Kidney epithelial cell (primary cell): ENCODE results near the gene CEP68. TPM values are rescaled to one million over a fixed set of nuclear protein-coding genes. Genes with fewer than 3 reads are reported as not detected.
"Not testable (repeated sequence)": the region's sequence is repeated elsewhere in the genome, so short reads cannot be mapped to it uniquely, and the experiment has no call there.

Experiments
- DNase-seq: peaks from one replicate; pipeline ENCODE4 v3.0.0-alpha.2; 2010; ENCODE audit warnings: low read depth
- H3K27me3 ChIP-seq: 2 replicates; pipeline ENCODE4 v1.6.0; 2011; ENCODE audit warnings: low read length; ENCODE audit not compliant: control insufficient read depth, insufficient read depth
- H3K36me3 ChIP-seq: 2 replicates; pipeline ENCODE4 v1.5.1; 2011; ENCODE audit warnings: low read length; ENCODE audit not compliant: control insufficient read depth, insufficient read depth
- H3K4me3 ChIP-seq: 2 replicates; pipeline ENCODE4 v1.5.1; 2011; ENCODE audit warnings: low read depth, mild to moderate bottlenecking, control low read depth, low read length
- total RNA-seq: library from RNA; depleted of rRNA; stranded (reverse); fragments of >200 nt; gene quantifications from 2 replicates; pipeline ENCODE4 v1.2.3, GENCODE V29; 2015
- TF ChIP-seq, protein P1 (sequence below): IDR thresholded peaks from 2 replicates; pipeline ENCODE4 v1.5.1; 2011; ENCODE audit warnings: mild to moderate bottlenecking, moderate library complexity, low read length, control low read depth, inconsistent platforms; ENCODE audit not compliant: insufficient read depth, poor library complexity, severe bottlenecking

CEP68 gene
- total RNA-seq, 1 donor from 2014 or later, result 5.2 TPM

GRCh38 chr2:65129826-65130663 lies 73.8 kb downstream of the CEP68 start, which contains the start of gene RAB1A:
Gene RAB1A (minus strand): TSS chr2:65130106. CDS start chr2:65129915, 191 bp downstream.
- TF ChIP-seq, protein P1, sequence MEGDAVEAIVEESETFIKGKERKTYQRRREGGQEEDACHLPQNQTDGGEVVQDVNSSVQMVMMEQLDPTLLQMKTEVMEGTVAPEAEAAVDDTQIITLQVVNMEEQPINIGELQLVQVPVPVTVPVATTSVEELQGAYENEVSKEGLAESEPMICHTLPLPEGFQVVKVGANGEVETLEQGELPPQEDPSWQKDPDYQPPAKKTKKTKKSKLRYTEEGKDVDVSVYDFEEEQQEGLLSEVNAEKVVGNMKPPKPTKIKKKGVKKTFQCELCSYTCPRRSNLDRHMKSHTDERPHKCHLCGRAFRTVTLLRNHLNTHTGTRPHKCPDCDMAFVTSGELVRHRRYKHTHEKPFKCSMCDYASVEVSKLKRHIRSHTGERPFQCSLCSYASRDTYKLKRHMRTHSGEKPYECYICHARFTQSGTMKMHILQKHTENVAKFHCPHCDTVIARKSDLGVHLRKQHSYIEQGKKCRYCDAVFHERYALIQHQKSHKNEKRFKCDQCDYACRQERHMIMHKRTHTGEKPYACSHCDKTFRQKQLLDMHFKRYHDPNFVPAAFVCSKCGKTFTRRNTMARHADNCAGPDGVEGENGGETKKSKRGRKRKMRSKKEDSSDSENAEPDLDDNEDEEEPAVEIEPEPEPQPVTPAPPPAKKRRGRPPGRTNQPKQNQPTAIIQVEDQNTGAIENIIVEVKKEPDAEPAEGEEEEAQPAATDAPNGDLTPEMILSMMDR, result peak; percentile 62
- Histone ChIP-seq H3K4me3 (peak within 1 kb of the TSS; percentile 95), H3K36me3 (no peaks in the 10 kb centered on the region), H3K27me3 (no peaks in the 10 kb centered on the region)
- DNase-seq, result peak; percentile 97

- no peak for DNase-seq
- H3K36me3 ChIP-seq, result no peaks in the 10 kb centered on the region
- TF ChIP-seq, protein P1, result no peak
- peak overlapping the region; percentile 95 for H3K4me3 ChIP-seq
- no peaks in the 10 kb centered on the region for H3K27me3 ChIP-seq
Measured at GRCh38 chr2:65130664-65131175, 74.5 kb downstream of the CEP68 start.

GRCh38 chr2:65132930-65133329 lies 76.7 kb downstream of the CEP68 start:
- not testable (repeated sequence) for H3K27me3 ChIP-seq, DNase-seq, H3K4me3 ChIP-seq, H3K36me3 ChIP-seq

DNA sequence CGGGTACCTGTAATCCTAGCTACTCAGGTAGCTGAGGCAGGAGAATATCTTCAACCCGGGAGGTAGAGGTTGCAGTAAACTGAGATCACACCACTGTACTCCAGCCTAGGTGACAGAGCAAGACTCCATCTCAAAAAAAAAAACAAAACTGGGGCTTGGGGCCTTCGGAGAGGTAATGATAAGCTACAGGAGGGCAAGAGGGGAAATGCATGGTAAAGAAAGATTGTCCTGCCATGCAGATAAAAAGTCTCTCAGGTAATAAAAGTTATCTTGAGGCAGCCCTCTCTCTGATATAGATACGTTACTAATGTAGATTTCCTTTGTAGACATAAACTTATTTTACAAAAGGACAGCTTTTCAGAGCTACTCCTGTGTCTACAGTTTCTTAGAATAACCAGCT lies 77.4 kb downstream of the CEP68 start:
- no peak overlapping the region for H3K4me3 ChIP-seq
- H3K36me3 ChIP-seq, result no peaks in the 10 kb centered on the region
- TF ChIP-seq, protein P1, result no peak
- no peak for DNase-seq
- no peaks in the 10 kb centered on the region for H3K27me3 ChIP-seq

DNA sequence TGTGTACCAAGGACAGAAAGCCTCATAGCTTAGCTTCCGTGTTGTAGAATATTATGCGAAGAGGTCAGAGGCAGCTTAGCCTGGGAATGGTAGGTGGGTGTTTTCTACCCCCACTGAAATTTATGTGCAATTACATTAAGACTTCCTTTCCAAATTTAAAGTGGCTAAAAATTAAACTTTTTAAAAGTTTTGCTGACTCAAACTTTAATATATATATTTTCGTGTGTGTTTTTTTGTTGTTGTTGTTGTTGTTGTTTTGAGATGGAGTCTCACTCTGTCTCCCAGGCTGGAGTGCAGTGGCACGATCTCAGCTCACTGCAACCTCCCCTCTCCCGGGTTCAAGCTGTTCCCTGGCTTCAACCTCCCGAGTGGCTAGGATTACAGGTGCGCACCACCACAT lies 77.9 kb downstream of the CEP68 start:
- Histone ChIP-seq H3K4me3 (no peak overlapping the region), H3K36me3 (no peaks in the 10 kb centered on the region), H3K27me3 (no peaks in the 10 kb centered on the region)
- TF ChIP-seq, protein P1, result no peak
- DNase-seq, result no peak

- TF ChIP-seq, protein P1, result no peak
- Histone ChIP-seq H3K36me3 (no peaks in the 10 kb centered on the region), H3K27me3 (no peaks in the 10 kb centered on the region), H3K4me3 (no peak overlapping the region)
- DNase-seq, result no peak
Measured at GRCh38 chr2:65136253-65136652, 80.0 kb downstream of the CEP68 start.

Other genes with a start within 250 kb of the CEP68 start
- gene SLC1A4, start 67.0 kb upstream of the CEP68 start, total RNA-seq, result 45.0 and 45.5 TPM in 2 replicates
- 86.3 and 89.9 TPM in 2 replicates for gene RAB1A, start 73.7 kb downstream of the CEP68 start, total RNA-seq
- gene ACTR2, start 171.4 kb downstream of the CEP68 start, total RNA-seq, result 126 and 139 TPM in 2 replicates